ENCODE data around the gene SAP30.

Gene SAP30

GRCh38 chr4:173424899-173425805, 54.4 kb downstream of the SAP30 start:
- Histone ChIP-seq H3K9me3 (ENCODE audit: low read length) (no peaks in the 10 kb centered on the region), H3K4me3 (ENCODE audit: low read depth, low read length, poor library complexity, severe bottlenecking) (no peak overlapping the region), H2AFZ (ENCODE audit: low read length) (no peak overlapping the region), H3K27me3 (ENCODE audit: insufficient read depth, low read length) (no peaks in the 10 kb centered on the region), H3K4me1 (ENCODE audit: insufficient read depth, low read length, severe bottlenecking) (no peaks in the 10 kb centered on the region), H3F3A (ENCODE audit: insufficient read depth, low read length) (no peaks in the 10 kb centered on the region), H3K4me2 (ENCODE audit: low read length) (no peak overlapping the region), H3K9me2 (ENCODE audit: low read depth, low read length) (no peaks in the 10 kb centered on the region), H3K27ac (ENCODE audit: low read depth, low read length, poor library complexity, severe bottlenecking) (no peak overlapping the region), H3K36me3 (ENCODE audit: insufficient read depth, low read length) (no peaks in the 10 kb centered on the region), H4K20me1 (ENCODE audit: insufficient read depth, low read length) (no peaks in the 10 kb centered on the region), H3K79me2 (ENCODE audit: insufficient read depth, low read length) (no peaks in the 10 kb centered on the region), H3K9ac (ENCODE audit: low read length) (no peak overlapping the region)
- TF ChIP-seq EZH2 (IDR thresholded peaks at IDR 0.05; ENCODE audit: borderline replicate concordance, low read length) (no peak), CTCF (IDR thresholded peaks at IDR 0.05; ENCODE audit: low read length) (no peak)

- H3K9me3 ChIP-seq (ENCODE audit: low read length): no peaks in the 10 kb centered on the region
- H3K79me2 ChIP-seq (ENCODE audit: insufficient read depth, low read length): no peaks in the 10 kb centered on the region
- no peak overlapping the region for H3K4me2 ChIP-seq (ENCODE audit: low read length)
- H3K9ac ChIP-seq (ENCODE audit: low read length): no peak overlapping the region
- no peaks in the 10 kb centered on the region for H3K4me1 ChIP-seq (ENCODE audit: insufficient read depth, low read length, severe bottlenecking)
- H3K27ac ChIP-seq (ENCODE audit: low read depth, low read length, poor library complexity, severe bottlenecking): no peak overlapping the region
- no peaks in the 10 kb centered on the region for H3F3A ChIP-seq (ENCODE audit: insufficient read depth, low read length)
- no peaks in the 10 kb centered on the region for H3K9me2 ChIP-seq (ENCODE audit: low read depth, low read length)
- H4K20me1 ChIP-seq (ENCODE audit: insufficient read depth, low read length): no peaks in the 10 kb centered on the region
- H3K27me3 ChIP-seq (ENCODE audit: insufficient read depth, low read length): no peaks in the 10 kb centered on the region
- TF ChIP-seq EZH2 (IDR thresholded peaks at IDR 0.05; ENCODE audit: borderline replicate concordance, low read length): no peak
- TF ChIP-seq CTCF (IDR thresholded peaks at IDR 0.05; ENCODE audit: low read length): no peak
- no peak overlapping the region for H3K4me3 ChIP-seq (ENCODE audit: low read depth, low read length, poor library complexity, severe bottlenecking)
- no peaks in the 10 kb centered on the region for H3K36me3 ChIP-seq (ENCODE audit: insufficient read depth, low read length)
- no peak overlapping the region for H2AFZ ChIP-seq (ENCODE audit: low read length)
These were observed 55.3 kb downstream of the SAP30 start for GRCh38 chr4:173426064-173426463.

Measured in OCI-LY1 (cell line).